HUES6 (cell line): ENCODE data around the gene CHST3.

Experiments
- H3K27ac ChIP-seq: 2 replicates; pipeline ENCODE4 v1.7.0; 2013; ENCODE audit warnings: low read depth, mild to moderate bottlenecking, low read length, inconsistent platforms
- H3K27me3 ChIP-seq: 2 replicates; pipeline ENCODE4 v1.6.1; 2013; ENCODE audit warnings: low read length; ENCODE audit not compliant: control insufficient read depth, insufficient read depth
- H3K36me3 ChIP-seq: 2 replicates; pipeline ENCODE4 v1.6.1; 2013; ENCODE audit warnings: low read length; ENCODE audit not compliant: control insufficient read depth, insufficient read depth
- H3K4me1 ChIP-seq: 2 replicates; pipeline ENCODE4 v1.6.1; 2013; ENCODE audit warnings: low read length; ENCODE audit not compliant: control insufficient read depth, insufficient read depth
- H3K4me3 ChIP-seq: 2 replicates; pipeline ENCODE4 v1.5.1; 2013; ENCODE audit warnings: low read depth, low read length
- H3K9ac ChIP-seq: one replicate; pipeline ENCODE4 v1.6.1; 2013; ENCODE audit warnings: mild to moderate bottlenecking, low read length
- H3K9me3 ChIP-seq: 2 replicates; pipeline ENCODE4 v1.6.1; 2013; ENCODE audit warnings: low read depth, low read length; ENCODE audit not compliant: control insufficient read depth, insufficient read depth

CHST3 gene

DNA sequence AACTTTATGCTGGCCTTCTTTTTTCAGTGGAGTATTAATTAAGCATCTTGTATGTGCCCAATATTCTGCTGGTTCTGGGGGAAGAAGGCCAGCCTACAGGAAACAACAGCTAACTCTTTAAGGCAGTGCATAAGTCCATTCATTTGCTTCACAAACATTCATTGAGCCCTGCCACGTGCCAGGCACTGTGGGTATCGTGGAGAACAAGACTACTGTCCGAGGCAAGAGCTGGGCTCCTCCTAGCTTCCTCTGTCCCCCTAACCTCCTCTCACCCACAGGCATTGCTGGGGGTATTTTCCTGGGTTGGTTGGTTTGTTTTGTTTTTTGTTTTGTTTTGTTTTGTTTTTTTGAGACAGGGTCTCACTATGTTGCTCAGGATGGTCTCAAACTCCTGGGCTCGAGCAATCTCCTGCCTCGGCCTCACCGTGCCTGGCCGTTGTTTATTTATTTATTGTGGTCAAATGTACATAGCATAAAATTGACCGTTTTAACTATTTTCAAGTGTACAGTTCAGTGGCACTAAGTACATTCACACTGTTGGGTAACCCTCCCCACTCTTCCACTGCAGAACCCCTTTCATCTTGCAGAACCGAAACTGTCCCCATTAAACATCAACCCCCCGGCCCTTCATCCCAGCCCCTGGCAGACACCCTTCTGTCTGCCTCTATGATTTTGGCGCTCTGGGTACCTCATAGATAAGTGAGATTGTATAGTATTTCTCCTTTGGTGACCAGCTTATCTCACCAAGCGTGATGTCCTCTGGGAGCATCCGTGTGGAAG is 32.6 kb downstream of the CHST3 start:
- no peaks in the 10 kb centered on the region for H3K36me3 ChIP-seq
- no peaks in the 10 kb centered on the region; the same call in 1 of the 2 replicates for H3K9me3 ChIP-seq
- no peak overlapping the region for H3K9ac ChIP-seq
- no peak overlapping the region for H3K27ac ChIP-seq
- no peak overlapping the region for H3K4me3 ChIP-seq
- peaks cover 19% of the 10 kb centered on the region for H3K4me1 ChIP-seq
- no peaks in the 10 kb centered on the region for H3K27me3 ChIP-seq

GRCh38 chr10:71998119-71998839 is 34.1 kb downstream of the CHST3 start:
- H3K4me3 ChIP-seq = no peak overlapping the region
- no peaks in the 10 kb centered on the region for H3K27me3 ChIP-seq
- H3K4me1 ChIP-seq = peaks cover 19% of the 10 kb centered on the region
- no peaks in the 10 kb centered on the region for H3K36me3 ChIP-seq
- no peak overlapping the region for H3K27ac ChIP-seq
- no peak overlapping the region for H3K9ac ChIP-seq
- H3K9me3 ChIP-seq = no peaks in the 10 kb centered on the region; the same call in 1 of the 2 replicates

DNA sequence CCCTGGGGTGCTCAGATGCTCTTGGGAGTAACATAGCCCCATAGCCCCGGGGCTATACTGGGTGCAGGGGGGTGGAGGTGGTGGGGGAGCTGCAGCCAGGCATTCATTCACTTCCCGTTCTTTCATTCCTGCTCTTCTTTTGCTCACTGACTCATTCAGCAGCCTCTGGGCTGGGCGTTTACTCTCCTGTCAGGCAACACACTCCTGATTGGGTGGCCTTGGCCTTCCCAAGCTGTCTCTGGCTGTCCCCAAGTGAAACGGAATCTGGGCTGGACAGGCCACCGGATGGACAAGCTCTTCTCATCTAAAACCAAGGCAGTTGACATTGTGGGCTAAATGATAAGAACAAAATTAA is 34.6 kb downstream of the CHST3 start:
- Histone ChIP-seq H3K27me3 (no peaks in the 10 kb centered on the region), H3K27ac (no peak overlapping the region), H3K9me3 (no peaks in the 10 kb centered on the region; the same call in 1 of the 2 replicates), H3K9ac (no peak overlapping the region), H3K4me1 (peaks cover 19% of the 10 kb centered on the region), H3K36me3 (no peaks in the 10 kb centered on the region), H3K4me3 (no peak overlapping the region)

- H3K27ac ChIP-seq = no peak overlapping the region
Observed at GRCh38 chr10:71999360-72000072, 35.3 kb downstream of the CHST3 start.

DNA sequence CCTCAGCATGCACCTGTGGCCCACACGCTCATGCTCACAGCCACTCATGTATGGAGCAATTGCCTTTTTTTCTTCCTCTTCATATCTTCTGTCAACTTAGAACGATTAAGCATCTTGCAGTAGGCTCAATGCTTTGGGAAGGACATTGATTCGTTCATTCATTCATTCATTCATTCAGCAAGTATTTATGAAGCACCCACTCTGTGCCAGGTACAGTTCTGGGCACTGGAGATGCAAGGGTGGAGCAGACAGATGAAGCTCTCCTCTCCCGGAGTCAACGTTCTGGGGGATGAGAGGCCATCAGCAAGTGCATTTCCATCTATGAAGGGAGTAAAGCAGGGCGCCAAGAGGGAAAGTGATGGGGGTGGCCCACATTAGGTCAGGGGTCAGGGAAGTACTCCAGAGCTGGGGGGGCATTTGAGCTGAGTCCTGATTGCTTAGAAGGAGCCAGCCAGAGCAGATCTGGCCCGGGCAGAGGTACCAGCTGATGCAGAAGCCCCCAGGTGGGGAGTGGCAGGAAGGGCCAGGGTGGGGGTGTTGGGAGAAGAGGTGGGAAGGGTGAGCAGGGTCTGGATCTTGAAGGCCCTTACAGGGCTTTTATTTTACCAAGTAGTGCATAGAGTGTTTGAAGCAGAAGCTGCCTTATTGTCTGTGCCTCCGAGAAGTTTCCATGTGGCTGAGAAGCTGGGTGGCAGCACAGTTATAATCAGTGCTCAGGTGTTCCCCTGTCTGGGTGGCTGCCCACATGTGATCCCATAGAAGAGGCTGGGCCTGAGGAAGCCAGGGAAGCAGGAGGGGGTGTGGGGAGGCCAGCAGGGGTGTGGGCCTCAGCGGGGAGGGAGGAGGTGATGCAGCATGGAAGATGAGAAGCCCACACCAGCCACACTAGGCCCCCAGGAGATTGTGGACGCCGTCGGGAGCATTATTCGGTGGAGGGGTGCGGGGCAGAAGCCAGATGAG is 36.2 kb downstream of the CHST3 start:
- H3K27me3 ChIP-seq = no peaks in the 10 kb centered on the region
- no peak overlapping the region for H3K9ac ChIP-seq
- no peaks in the 10 kb centered on the region for H3K36me3 ChIP-seq
- no peaks in the 10 kb centered on the region for H3K9me3 ChIP-seq
- H3K4me3 ChIP-seq = no peak overlapping the region
- H3K27ac ChIP-seq = no peak overlapping the region
- peaks cover 19% of the 10 kb centered on the region for H3K4me1 ChIP-seq

More at GRCh38 chr10:71999360-72000072, 35.3 kb downstream of the CHST3 start:
- Histone ChIP-seq H3K36me3 (no peaks in the 10 kb centered on the region), H3K9me3 (no peaks in the 10 kb centered on the region; the same call in 1 of the 2 replicates), H3K4me3 (no peak overlapping the region), H3K27me3 (no peaks in the 10 kb centered on the region), H3K4me1 (peaks cover 19% of the 10 kb centered on the region), H3K9ac (peak overlapping the region; percentile 17)

DNA sequence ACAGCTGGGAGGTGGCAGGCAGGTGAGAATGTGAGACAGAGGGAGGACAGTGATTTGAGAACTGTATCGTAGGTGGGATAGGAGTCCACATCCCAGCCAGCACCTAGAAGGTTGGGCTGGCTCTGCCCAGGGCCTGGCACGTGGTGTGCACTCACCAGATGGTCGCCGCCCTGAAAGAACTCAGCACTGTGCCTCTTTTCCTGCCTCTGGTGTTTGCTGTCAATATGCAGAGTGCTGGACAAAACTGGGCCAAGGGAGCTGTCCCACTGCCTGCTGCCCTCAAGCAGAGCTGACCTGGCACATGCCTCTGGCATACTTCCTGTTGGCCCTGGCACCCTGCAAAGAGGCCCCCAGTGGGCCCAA is 36.8 kb downstream of the CHST3 start:
- H3K9ac ChIP-seq = no peak overlapping the region
- no peak overlapping the region for H3K27ac ChIP-seq
- H3K4me3 ChIP-seq = no peak overlapping the region
- peaks cover 19% of the 10 kb centered on the region for H3K4me1 ChIP-seq
- no peaks in the 10 kb centered on the region for H3K36me3 ChIP-seq
- no peaks in the 10 kb centered on the region for H3K9me3 ChIP-seq
- H3K27me3 ChIP-seq = no peaks in the 10 kb centered on the region

- Histone ChIP-seq H3K4me3 (no peak overlapping the region), H3K27me3 (no peaks in the 10 kb centered on the region), H3K36me3 (peaks cover 4% of the 10 kb centered on the region; the same call in 1 of the 2 replicates), H3K9ac (no peak overlapping the region), H3K27ac (no peak overlapping the region), H3K9me3 (no peaks in the 10 kb centered on the region), H3K4me1 (peaks cover 19% of the 10 kb centered on the region)
Observed at GRCh38 chr10:72002354-72003295, 38.4 kb downstream of the CHST3 start.

- no peak overlapping the region for H3K4me3 ChIP-seq
- H3K9ac ChIP-seq = no peak overlapping the region
- H3K27me3 ChIP-seq = no peaks in the 10 kb centered on the region
- H3K27ac ChIP-seq = no peak overlapping the region
- peaks cover 7% of the 10 kb centered on the region; the same call in 1 of the 2 replicates for H3K36me3 ChIP-seq
- no peaks in the 10 kb centered on the region for H3K9me3 ChIP-seq
- peaks cover 18% of the 10 kb centered on the region; the same call in 1 of the 2 replicates for H3K4me1 ChIP-seq
Observed at GRCh38 chr10:72006026-72006425, 41.8 kb downstream of the CHST3 start.

DNA sequence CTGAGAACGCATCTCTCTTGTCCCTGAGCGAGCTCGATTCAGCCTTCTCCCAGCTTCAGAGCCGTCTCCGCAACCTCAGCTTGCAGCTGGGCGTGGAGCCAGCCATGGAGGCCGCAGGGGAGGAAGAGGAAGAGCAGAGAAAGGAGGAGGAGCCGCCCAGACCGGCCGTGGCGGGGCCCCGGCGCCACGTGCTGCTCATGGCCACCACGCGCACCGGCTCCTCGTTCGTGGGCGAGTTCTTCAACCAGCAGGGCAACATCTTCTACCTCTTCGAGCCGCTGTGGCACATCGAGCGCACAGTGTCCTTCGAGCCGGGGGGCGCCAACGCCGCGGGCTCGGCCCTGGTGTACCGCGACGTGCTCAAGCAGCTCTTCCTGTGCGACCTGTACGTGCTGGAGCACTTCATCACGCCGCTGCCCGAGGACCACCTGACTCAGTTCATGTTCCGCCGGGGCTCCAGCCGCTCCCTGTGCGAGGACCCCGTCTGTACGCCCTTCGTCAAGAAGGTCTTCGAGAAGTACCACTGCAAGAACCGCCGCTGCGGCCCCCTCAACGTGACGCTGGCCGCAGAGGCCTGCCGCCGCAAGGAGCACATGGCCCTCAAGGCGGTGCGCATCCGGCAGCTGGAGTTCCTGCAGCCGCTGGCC is 43.2 kb downstream of the CHST3 start:
- H3K4me1 ChIP-seq = peaks cover 18% of the 10 kb centered on the region; the same call in 1 of the 2 replicates
- no peaks in the 10 kb centered on the region for H3K27me3 ChIP-seq
- no peak overlapping the region for H3K27ac ChIP-seq
- no peak overlapping the region for H3K9ac ChIP-seq
- no peaks in the 10 kb centered on the region for H3K9me3 ChIP-seq
- peaks cover 7% of the 10 kb centered on the region; the same call in 1 of the 2 replicates for H3K36me3 ChIP-seq
- H3K4me3 ChIP-seq = no peak overlapping the region
